ENCODE data around the gene GAS2L2.

DNA sequence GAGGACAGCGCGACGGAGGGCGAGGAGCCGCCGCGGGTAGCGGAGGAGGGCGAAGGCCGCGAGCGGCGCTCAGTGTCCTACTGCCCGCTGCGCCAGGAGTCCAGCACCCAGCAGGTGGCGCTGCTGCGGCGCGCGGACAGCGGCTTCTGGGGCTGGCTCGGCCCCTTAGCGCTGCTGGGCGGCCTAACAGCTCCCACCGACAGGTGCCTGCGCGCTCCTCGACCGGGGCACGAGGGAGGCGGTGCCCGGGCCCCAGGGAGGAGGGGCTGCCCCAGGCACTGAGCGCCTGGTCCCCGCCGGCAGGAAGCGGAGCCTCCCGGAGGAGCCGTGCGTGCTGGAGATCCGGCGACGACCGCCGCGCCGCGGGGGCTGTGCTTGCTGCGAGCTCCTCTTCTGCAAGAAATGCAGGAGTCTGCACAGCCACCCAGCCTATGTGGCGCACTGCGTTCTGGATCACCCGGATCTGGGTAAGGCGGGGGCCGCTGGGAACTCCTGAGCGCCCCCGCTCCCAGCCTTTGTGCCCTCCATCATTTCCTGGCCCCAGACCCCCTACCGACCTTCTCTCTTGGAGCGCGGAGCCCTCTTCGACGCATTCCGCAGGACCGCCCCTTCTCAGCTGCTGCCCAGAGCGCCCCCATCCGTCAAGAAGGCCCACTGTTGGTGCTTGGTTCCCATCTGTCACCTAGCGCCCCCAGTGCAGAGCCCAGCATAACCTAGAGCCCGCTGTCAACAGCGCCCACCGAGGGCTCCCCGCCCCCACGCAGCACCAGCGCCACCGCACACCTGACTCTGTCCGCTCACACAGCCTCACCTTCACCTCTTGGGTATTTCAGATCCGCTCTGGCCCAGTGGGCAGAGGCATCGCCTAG is 11.3 kb upstream of the GAS2L2 start:
- peak; percentile 83 to 98 (median 93) for TF ChIP-seq CTCF (IDR thresholded peaks at IDR 0.05 in 8 of 11, conservative IDR thresholded peaks at IDR 0.05 in 3 of 11)
- TF ChIP-seq POLR2A (IDR thresholded peaks at IDR 0.05), result no peak
- TF ChIP-seq POLR2AphosphoS5 (IDR thresholded peaks at IDR 0.05), result peak; percentile 45 to 81 (median 75)
